ENCODE data around the gene CDKL5. TPM values are rescaled to one million over a fixed set of nuclear protein-coding genes. Genes with fewer than 3 reads are reported as not detected.
"Not testable (repeated sequence)": the region's sequence is repeated elsewhere in the genome, so short reads cannot be mapped to it uniquely, and the experiment has no call there.

The CDKL5 gene
- total and polyA plus RNA-seq, 7 experiments from 2014 or later, result 1.2 to 7.0 (median 4.3) TPM

GRCh38 chrX:18426004-18426320 lies 554 bp downstream of the CDKL5 start:
- peaks cover 5 to 25% (median 13%) of the 10 kb centered on the region in 7 donors for H3K4me1 Mint-ChIP-seq
- Histone ChIP-seq H3K36me3 (ENCODE audit: control insufficient read depth in 2 of 3, insufficient read depth in 3 of 3, low read length in 3 of 3) (peaks cover 0 to 4% (median 0%) of the 10 kb centered on the region in 3 experiments), H3K27ac (ENCODE audit: low read depth, low read length) (peak overlapping the region; percentile 93), H3K27me3 (ENCODE audit: control insufficient read depth in 2 of 2, insufficient read depth in 2 of 2, low read length in 2 of 2) (no peaks in the 10 kb centered on the region), H3K9me3 (ENCODE audit: control insufficient read depth in 2 of 3, low read length in 3 of 3) (no peaks in the 10 kb centered on the region), H3K4me1 (ENCODE audit: control insufficient read depth in 2 of 2, insufficient read depth in 2 of 2, low read length in 2 of 2) (peaks cover 0 to 5% of the 10 kb centered on the region in 2 donors), H3K4me3 (ENCODE audit: low read length) (peak overlapping the region; percentile 60)
- CTCF ChIA-PET, result interaction anchor here (0.7 kb wide), 1 partner anchor 164 kb away, joined by 3 read pairs; no protein-coding TSS in a partner anchor
- ATAC-seq (no peak), DNase-seq (peak in 1 of 9 donors; percentile 0)
- H3K27ac Mint-ChIP-seq, result peak overlapping the region in 7 of 9 donors; percentile 17 to 88 (median 81)
- intact Hi-C loops (cut with micrococcal nuclease), result loop anchor here (5.0 to 10.0 kb wide), 4 partner anchors 1256 to 1639 kb away; partner anchors contain the start of gene TXLNG (in 1 of the 2)
- H3K36me3 Mint-ChIP-seq, result no peaks in the 10 kb centered on the region
- H3K4me3 Mint-ChIP-seq, result peak overlapping the region; percentile 78 to 95 (median 86)
- POLR2A ChIA-PET, result interaction anchor here (1.3 kb wide), 1 partner anchor 462 kb away, joined by 5 read pairs; no protein-coding TSS in a partner anchor
- H3K27me3 Mint-ChIP-seq, result peaks cover 0 to 25% (median 0%) of the 10 kb centered on the region in 5 donors
- no peaks in the 10 kb centered on the region for H3K9me3 Mint-ChIP-seq

GRCh38 chrX:18428006-18428405 lies 2.6 kb downstream of the CDKL5 start:
- ATAC-seq (no peak), DNase-seq (no peak)
- intact Hi-C loops (cut with micrococcal nuclease), result loop anchor here (5.0 to 10.0 kb wide), 4 partner anchors 1254 to 1641 kb away; partner anchors contain the start of gene TXLNG (in 1 of the 2)
- Mint-ChIP-seq H3K4me1 (peaks cover 5 to 25% (median 13%) of the 10 kb centered on the region in 7 donors), H3K27me3 (peaks cover 0 to 21% (median 0%) of the 10 kb centered on the region in 5 donors), H3K9me3 (no peaks in the 10 kb centered on the region), H3K27ac (no peak overlapping the region), H3K4me3 (no peak overlapping the region), H3K36me3 (no peaks in the 10 kb centered on the region)
- Histone ChIP-seq H3K27me3 (ENCODE audit: control insufficient read depth in 2 of 2, insufficient read depth in 2 of 2, low read length in 2 of 2) (no peaks in the 10 kb centered on the region), H3K9me3 (ENCODE audit: control insufficient read depth in 2 of 3, low read length in 3 of 3) (no peaks in the 10 kb centered on the region), H3K4me3 (ENCODE audit: low read length) (no peak overlapping the region), H3K4me1 (ENCODE audit: control insufficient read depth in 2 of 2, insufficient read depth in 2 of 2, low read length in 2 of 2) (peaks cover 0 to 5% of the 10 kb centered on the region in 2 donors), H3K27ac (ENCODE audit: low read depth, low read length) (no peak overlapping the region), H3K36me3 (ENCODE audit: control insufficient read depth in 2 of 3, insufficient read depth in 3 of 3, low read length in 3 of 3) (peaks cover 0 to 4% (median 0%) of the 10 kb centered on the region in 3 experiments)
- CTCF ChIA-PET, result interaction anchor here (1.1 kb wide), 1 partner anchor 906 kb away, joined by 3 read pairs; no protein-coding TSS in a partner anchor
- POLR2A ChIA-PET, result no interaction called here

- H3K27me3 ChIP-seq (ENCODE audit: control insufficient read depth in 2 of 2, insufficient read depth in 2 of 2, low read length in 2 of 2); H3K4me3 ChIP-seq (ENCODE audit: low read length); intact Hi-C loops (cut with micrococcal nuclease); H3K4me3 Mint-ChIP-seq; H3K4me1 ChIP-seq (ENCODE audit: control insufficient read depth in 2 of 2, insufficient read depth in 2 of 2, low read length in 2 of 2); H3K9me3 Mint-ChIP-seq; CTCF ChIA-PET; H3K36me3 ChIP-seq (ENCODE audit: control insufficient read depth in 2 of 3, insufficient read depth in 3 of 3, low read length in 3 of 3); H3K27me3 Mint-ChIP-seq; H3K36me3 Mint-ChIP-seq; ATAC-seq; H3K27ac ChIP-seq (ENCODE audit: low read depth, low read length); H3K27ac Mint-ChIP-seq; POLR2A ChIA-PET; H3K9me3 ChIP-seq (ENCODE audit: control insufficient read depth in 2 of 3, low read length in 3 of 3); DNase-seq: not testable (repeated sequence)
- H3K4me1 Mint-ChIP-seq, result peaks cover 0 to 18% (median 6%) of the 10 kb centered on the region in 7 donors
These were observed 7.9 kb downstream of the CDKL5 start for GRCh38 chrX:18433288-18433687.

- no peak overlapping the region for H3K27ac Mint-ChIP-seq
- no peaks in the 10 kb centered on the region for H3K27me3 Mint-ChIP-seq
- DNase-seq (no peak), ATAC-seq (no peak)
- Histone ChIP-seq H3K36me3 (ENCODE audit: control insufficient read depth in 2 of 3, insufficient read depth in 3 of 3, low read length in 3 of 3) (no peaks in the 10 kb centered on the region), H3K9me3 (ENCODE audit: control insufficient read depth in 2 of 3, low read length in 3 of 3) (no peaks in the 10 kb centered on the region), H3K27ac (ENCODE audit: low read depth, low read length) (no peak overlapping the region), H3K4me3 (ENCODE audit: low read length) (no peak overlapping the region), H3K27me3 (ENCODE audit: control insufficient read depth in 2 of 2, insufficient read depth in 2 of 2, low read length in 2 of 2) (no peaks in the 10 kb centered on the region), H3K4me1 (ENCODE audit: control insufficient read depth in 2 of 2, insufficient read depth in 2 of 2, low read length in 2 of 2) (no peaks in the 10 kb centered on the region)
- H3K4me1 Mint-ChIP-seq, result peaks cover 0 to 13% (median 6%) of the 10 kb centered on the region in 7 donors
- no peaks in the 10 kb centered on the region for H3K9me3 Mint-ChIP-seq
- intact Hi-C loops (cut with micrococcal nuclease), result no loop called here
- H3K36me3 Mint-ChIP-seq, result no peaks in the 10 kb centered on the region
- CTCF ChIA-PET, result no interaction called here
- H3K4me3 Mint-ChIP-seq, result no peak overlapping the region
- POLR2A ChIA-PET, result no interaction called here
These were observed 9.5 kb downstream of the CDKL5 start for GRCh38 chrX:18434896-18435295.

GRCh38 chrX:18436017-18436416 lies 10.6 kb downstream of the CDKL5 start:
- H3K4me1 Mint-ChIP-seq, result peaks cover 0 to 13% (median 6%) of the 10 kb centered on the region in 7 donors
- ATAC-seq, result no peak
- H3K27me3 Mint-ChIP-seq, result no peaks in the 10 kb centered on the region
- no peaks in the 10 kb centered on the region for H3K36me3 Mint-ChIP-seq
- peak overlapping the region in 1 of 9 donors; percentile 48 for H3K27ac Mint-ChIP-seq
- no peaks in the 10 kb centered on the region for H3K36me3 ChIP-seq (ENCODE audit: control insufficient read depth in 2 of 3, insufficient read depth in 3 of 3, low read length in 3 of 3)
- POLR2A ChIA-PET, result no interaction called here
- no peaks in the 10 kb centered on the region for H3K9me3 ChIP-seq (ENCODE audit: control insufficient read depth in 2 of 3, low read length in 3 of 3)
- CTCF ChIA-PET, result no interaction called here
- no peak for DNase-seq
- H3K4me3 Mint-ChIP-seq, result no peak overlapping the region
- no peak overlapping the region for H3K4me3 ChIP-seq (ENCODE audit: low read length)
- no peaks in the 10 kb centered on the region for H3K27me3 ChIP-seq (ENCODE audit: control insufficient read depth in 2 of 2, insufficient read depth in 2 of 2, low read length in 2 of 2)
- intact Hi-C loops (cut with micrococcal nuclease), result no loop called here
- no peak overlapping the region for H3K27ac ChIP-seq (ENCODE audit: low read depth, low read length)
- no peaks in the 10 kb centered on the region for H3K4me1 ChIP-seq (ENCODE audit: control insufficient read depth in 2 of 2, insufficient read depth in 2 of 2, low read length in 2 of 2)
- H3K9me3 Mint-ChIP-seq, result no peaks in the 10 kb centered on the region

GRCh38 chrX:18440835-18441234 lies 15.4 kb downstream of the CDKL5 start:
- no peak for DNase-seq
- intact Hi-C loops (cut with micrococcal nuclease), result no loop called here
- H3K36me3 ChIP-seq (ENCODE audit: control insufficient read depth in 2 of 3, insufficient read depth in 3 of 3, low read length in 3 of 3), result no peaks in the 10 kb centered on the region
- no peaks in the 10 kb centered on the region for H3K9me3 ChIP-seq (ENCODE audit: control insufficient read depth in 2 of 3, low read length in 3 of 3)
- no peak overlapping the region for H3K27ac ChIP-seq (ENCODE audit: low read depth, low read length)
- H3K4me1 ChIP-seq (ENCODE audit: control insufficient read depth in 2 of 2, insufficient read depth in 2 of 2, low read length in 2 of 2), result no peaks in the 10 kb centered on the region
- ATAC-seq, result no peak
- ChIA-PET CTCF (no interaction called here), POLR2A (no interaction called here)
- H3K27me3 Mint-ChIP-seq, result no peaks in the 10 kb centered on the region
- H3K4me1 Mint-ChIP-seq, result peaks cover 0 to 14% (median 11%) of the 10 kb centered on the region in 7 donors
- no peak overlapping the region for H3K4me3 ChIP-seq (ENCODE audit: low read length)
- H3K9me3 Mint-ChIP-seq, result peaks cover 0 to 3% (median 0%) of the 10 kb centered on the region in 11 donors
- H3K27ac Mint-ChIP-seq, result no peak overlapping the region
- H3K4me3 Mint-ChIP-seq, result no peak overlapping the region
- peaks cover 0 to 3% (median 0%) of the 10 kb centered on the region in 5 donors for H3K36me3 Mint-ChIP-seq
- H3K27me3 ChIP-seq (ENCODE audit: control insufficient read depth in 2 of 2, insufficient read depth in 2 of 2, low read length in 2 of 2), result no peaks in the 10 kb centered on the region

- no peak for DNase-seq
- Histone ChIP-seq H3K4me3 (ENCODE audit: low read length) (no peak overlapping the region), H3K27ac (ENCODE audit: low read depth, low read length) (no peak overlapping the region), H3K4me1 (ENCODE audit: control insufficient read depth in 2 of 2, insufficient read depth in 2 of 2, low read length in 2 of 2) (no peaks in the 10 kb centered on the region), H3K36me3 (ENCODE audit: control insufficient read depth in 2 of 3, insufficient read depth in 3 of 3, low read length in 3 of 3) (no peaks in the 10 kb centered on the region), H3K9me3 (ENCODE audit: control insufficient read depth in 2 of 3, low read length in 3 of 3) (no peaks in the 10 kb centered on the region), H3K27me3 (ENCODE audit: control insufficient read depth in 2 of 2, insufficient read depth in 2 of 2, low read length in 2 of 2) (no peaks in the 10 kb centered on the region)
- no peaks in the 10 kb centered on the region for H3K27me3 Mint-ChIP-seq
- H3K9me3 Mint-ChIP-seq, result peaks cover 0 to 3% (median 0%) of the 10 kb centered on the region in 11 donors
- intact Hi-C loops (cut with micrococcal nuclease), result no loop called here
- no peak overlapping the region for H3K4me3 Mint-ChIP-seq
- H3K36me3 Mint-ChIP-seq, result peaks cover 0 to 7% (median 0%) of the 10 kb centered on the region in 5 donors
- H3K4me1 Mint-ChIP-seq, result peaks cover 0 to 12% (median 5%) of the 10 kb centered on the region in 7 donors
- ChIA-PET POLR2A (no interaction called here), CTCF (no interaction called here)
- H3K27ac Mint-ChIP-seq, result peak overlapping the region in 1 of 9 donors; percentile 43
- ATAC-seq, result no peak
These were observed 16.5 kb downstream of the CDKL5 start for GRCh38 chrX:18441780-18442367.
